Measurements from ENCODE around the gene INPP5A.

INPP5A gene

DNA sequence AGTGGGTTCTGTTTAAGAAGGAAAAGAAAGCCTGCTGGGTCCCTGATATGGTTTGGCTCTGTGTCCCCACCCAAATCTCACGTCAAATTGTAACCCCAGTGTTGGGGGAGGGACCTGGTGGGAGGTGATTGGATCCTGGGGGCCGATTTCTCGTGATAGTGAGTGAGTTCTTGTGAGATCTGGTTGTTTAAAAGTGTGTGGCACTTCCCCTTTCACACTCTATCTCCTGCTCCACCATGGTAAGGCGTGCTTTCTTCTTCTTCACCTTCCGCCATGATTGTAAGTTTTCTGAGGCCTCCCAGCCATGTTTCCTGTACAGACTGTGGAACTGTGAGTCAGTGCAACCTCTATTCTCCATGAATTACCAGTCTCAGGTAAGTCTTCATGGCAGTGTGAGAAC lies 42.6 kb downstream of the INPP5A start:
- DNase-seq (ENCODE audit: low read depth) = no peak

DNA sequence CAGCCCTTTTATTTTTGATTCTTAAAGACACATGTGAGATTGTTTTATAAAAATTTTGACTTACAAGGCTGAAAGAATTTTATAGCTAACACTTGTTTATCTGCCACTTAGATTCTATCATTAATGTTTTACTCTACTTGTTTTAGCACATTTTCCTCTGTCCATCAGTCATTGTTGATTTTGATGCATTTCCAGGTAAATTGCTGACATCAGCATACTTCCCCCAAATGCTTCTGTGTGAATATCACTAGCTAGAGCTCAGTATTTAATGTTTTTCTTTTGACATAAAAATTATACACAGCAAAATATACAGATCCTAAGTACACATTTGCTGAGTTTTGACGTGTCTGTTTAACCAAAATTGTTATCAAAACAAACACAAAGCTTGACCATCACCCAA lies 43.0 kb downstream of the INPP5A start:
- DNase-seq (ENCODE audit: low read depth) = no peak

DNA sequence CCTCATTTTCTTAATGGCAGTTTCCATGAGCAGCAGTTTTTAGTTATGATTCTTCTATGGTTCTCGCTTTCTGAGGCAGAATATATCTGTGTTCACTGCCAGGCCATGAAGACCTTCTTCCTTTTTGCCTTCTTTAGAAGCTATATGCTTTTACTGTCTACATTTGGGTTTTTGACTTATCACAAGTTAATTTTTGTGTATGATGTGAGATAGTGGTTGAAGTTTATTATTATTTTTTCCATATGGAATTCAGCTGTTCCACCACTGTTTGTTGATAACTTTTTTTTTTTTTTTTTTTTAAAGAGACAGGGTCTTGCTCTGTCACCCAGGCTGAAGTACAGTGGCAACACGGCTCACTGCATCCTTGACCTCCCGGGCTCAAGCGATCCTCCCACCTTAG lies 44.5 kb downstream of the INPP5A start:
- DNase-seq (ENCODE audit: low read depth) = no peak

DNA sequence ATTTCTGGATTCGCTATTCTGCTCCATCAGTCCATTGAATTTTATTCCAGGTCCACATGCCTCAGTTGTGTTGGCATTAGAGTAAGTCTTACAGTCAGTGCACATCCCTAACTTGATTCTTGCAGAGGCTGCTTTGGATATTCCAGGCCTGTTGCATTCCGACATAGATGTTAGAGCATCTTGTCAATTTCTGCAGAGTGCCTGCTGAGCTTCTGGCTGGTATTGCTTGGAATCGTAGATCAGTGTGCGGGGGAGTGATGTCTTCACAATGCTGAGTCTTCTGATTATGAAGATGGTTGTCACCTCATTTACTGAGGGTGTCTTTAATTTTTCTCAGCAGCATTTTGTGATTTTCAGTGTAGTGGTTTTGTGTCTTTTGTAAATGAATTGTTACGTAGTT lies 45.2 kb downstream of the INPP5A start:
- DNase-seq (ENCODE audit: low read depth) = no peak

DNA sequence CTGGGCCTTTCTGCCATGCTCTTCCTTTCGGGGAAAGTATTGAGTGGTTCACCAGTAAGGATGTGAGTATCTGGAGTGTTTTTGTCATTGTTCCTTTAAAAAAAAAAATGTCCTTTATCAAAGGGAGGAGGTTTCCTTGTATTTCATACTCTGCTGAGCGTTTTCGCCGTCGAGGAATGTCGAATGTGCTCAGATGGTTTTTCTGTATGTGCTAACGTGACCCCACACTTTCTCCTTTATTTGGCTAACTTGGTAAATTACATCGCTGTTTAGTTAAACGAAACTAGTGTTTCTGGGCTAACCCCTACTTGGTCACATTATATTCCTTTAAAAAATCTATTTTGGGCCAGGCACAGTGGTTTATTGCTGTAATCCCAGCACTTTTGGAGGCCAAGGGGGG lies 45.9 kb downstream of the INPP5A start:
- no peak for DNase-seq (ENCODE audit: low read depth)

DNA sequence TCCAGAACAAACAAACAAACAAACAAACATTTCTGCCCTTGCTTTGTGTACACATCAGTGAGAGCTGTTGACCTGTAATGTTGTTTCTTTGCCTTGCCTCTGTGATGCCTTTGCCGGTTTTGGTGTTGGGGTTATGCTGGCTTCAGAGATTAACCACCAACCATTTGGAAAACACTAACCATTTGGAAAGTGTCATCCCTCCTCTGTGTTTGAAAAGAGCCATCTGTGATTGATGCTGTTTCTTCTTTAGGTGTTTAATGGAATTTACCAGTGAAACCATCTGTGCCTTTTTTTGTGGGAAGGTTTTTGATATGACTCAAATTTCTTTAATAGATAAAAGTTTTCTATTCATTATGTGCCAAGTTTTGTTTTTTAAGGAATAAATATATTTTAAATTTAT lies 46.5 kb downstream of the INPP5A start:
- DNase-seq (ENCODE audit: low read depth) = no peak

DNA sequence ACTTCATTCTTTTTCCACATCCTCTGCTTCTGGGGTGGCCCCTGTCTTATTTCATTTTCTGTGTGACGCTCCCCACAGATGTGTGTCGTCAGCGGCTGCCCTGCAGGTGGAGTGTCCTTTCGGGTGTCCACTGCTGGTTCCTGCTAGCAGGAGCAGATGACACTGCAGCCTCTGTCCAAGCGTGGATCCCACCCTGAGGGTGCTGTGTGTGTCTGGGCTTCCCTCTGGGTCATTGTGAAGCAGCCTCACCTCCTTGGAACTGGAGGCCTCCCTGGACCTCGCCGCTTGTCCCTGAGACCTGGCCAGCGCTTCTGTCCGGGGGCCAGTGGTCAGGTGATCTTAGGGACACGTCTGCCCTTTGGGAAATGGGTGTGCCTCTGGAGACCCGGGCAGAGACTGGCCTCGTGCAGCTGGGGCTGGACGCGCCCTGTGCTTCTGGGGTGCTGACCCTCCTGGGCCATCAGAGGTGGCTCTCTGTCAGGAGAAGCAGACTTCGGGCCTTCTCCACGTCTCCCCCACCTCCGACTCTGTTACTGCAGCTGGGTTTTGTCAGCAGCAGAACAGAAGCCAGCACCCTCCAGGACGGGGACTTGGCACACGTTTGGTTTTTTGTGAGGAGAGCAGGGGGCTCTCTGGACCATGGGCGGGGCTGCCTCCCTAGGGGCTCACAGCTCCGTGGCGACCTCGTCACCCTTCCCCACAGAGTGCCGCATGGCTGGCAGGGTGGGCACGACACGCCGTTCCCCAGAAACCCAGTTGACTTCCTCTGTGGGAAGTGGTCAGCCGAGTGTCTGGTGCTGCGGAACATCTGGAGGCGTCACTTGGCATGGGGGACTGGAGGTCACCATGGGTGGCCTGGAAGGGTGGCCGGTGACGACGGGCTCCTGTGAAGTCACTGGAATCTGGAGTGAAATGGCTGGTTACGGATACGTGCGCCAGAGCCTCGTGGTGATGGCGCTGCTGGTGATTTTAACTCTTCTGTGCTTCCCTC lies 48.4 kb downstream of the INPP5A start:
- no peak for DNase-seq (ENCODE audit: low read depth)

DNA sequence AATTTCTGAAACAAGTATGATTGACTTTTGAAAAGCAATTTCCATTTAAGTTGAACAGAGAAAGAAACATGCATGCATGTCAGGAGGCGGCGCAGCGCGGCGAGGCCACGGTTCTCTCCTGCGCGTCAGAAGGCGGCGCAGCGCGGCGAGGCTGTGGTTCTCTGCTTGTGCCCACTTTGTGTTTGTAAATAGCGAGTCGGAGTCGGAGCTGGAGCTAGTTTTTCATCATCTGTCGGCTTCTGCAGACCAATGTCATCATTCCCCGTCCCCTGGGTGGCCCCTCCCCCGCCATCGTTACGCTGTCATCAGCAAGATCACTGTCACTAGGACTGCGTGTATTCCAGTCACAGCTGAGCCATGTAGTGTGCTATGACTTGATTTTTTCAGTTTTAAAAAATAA lies 49.2 kb downstream of the INPP5A start:
- DNase-seq (ENCODE audit: low read depth) = no peak

DNA sequence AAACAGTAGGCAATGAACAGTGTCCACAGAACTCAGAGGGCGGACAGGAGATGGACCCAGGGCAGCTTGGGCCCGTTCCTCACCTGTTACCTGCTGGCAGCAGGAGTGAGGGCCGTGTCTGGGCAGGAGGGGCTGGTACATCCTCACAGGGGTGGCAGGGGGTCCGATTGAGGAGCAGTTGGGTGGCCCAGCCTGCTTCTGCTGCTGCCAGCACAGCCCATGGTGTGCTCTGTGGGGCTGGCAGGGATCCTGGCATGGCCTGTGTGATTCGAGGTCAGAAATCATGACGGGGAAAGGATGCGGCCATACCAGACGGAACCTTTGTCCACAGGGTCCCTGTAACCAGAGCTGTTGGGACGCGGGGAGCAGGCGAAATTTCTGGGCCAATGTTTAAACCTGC lies 49.6 kb downstream of the INPP5A start:
- DNase-seq (ENCODE audit: low read depth) = no peak

DNA sequence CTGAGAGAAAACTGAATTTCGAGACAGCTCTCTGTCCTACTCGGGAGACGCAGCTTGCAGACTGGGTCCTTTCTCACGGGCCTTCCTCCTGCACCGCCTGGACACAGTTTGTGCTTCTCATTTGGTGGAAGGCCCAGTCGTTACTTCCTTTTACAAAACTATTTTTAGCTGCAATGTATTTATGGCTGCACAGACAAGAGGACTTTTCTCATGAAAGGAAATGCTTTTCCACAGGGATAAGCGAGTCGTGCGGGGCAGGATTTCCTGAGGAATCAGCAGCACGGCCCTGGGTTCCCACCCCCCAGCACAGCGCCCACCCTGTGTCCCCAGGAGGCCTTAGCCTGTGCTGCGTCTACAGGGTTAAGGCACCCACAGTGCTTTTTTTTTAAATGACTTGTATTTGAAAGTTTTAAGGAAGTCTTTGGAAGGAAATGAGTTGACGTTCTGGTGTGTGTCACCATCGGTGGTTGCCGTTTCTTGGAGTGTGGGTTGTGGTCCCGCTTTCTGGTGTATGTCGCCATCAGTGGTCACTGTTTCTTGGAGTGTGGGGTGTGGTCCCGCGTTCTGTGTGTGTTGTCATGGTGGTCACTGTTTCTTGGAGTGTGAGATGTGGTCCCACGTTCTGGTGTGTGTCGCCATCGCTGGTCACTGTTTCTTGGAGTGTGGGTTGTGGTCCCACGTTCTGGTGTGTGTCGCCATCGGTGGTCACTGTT lies 50.9 kb downstream of the INPP5A start:
- no peak for DNase-seq (ENCODE audit: low read depth)

DNA sequence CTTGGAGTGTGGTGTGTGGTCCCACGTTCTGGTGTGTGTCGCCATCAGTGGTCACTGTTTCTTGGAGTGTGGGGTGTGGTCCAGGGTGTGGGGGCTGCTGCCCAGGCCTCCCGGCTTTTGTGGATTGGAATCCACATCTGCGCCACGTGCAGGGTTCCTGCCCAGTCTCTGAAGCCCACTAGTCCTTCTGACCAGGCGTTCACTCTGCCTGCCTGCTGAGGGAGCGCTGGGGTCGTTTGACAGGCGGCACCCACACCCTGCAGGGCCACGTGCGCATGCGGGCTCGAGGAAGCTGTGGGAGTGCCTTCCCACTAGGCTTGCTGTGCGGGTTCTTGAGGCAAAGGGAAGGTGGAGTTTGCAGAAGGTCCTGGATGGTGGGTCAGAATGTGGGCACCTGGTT lies 51.4 kb downstream of the INPP5A start:
- no peak for DNase-seq (ENCODE audit: low read depth)

DNA sequence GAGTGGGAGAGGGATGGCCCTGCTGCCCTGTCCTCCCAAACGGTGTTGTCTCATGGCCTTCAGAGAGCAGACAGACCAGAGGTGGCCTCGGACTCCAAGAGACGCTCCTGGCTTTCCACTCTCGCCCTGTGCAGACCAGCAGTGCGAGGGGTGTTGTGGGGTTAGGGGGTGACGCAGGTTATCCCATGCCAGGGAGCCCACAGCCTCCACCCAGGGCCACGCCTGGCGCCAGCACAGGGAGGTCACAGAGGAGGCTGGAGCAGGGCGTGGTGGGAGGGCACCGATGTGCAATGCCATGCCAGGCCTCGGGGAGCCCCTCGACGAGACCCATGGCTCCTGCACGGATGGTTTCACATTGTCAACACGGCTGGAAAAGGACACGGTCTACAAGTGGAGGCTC lies 52.1 kb downstream of the INPP5A start:
- no peak for DNase-seq (ENCODE audit: low read depth)

DNA sequence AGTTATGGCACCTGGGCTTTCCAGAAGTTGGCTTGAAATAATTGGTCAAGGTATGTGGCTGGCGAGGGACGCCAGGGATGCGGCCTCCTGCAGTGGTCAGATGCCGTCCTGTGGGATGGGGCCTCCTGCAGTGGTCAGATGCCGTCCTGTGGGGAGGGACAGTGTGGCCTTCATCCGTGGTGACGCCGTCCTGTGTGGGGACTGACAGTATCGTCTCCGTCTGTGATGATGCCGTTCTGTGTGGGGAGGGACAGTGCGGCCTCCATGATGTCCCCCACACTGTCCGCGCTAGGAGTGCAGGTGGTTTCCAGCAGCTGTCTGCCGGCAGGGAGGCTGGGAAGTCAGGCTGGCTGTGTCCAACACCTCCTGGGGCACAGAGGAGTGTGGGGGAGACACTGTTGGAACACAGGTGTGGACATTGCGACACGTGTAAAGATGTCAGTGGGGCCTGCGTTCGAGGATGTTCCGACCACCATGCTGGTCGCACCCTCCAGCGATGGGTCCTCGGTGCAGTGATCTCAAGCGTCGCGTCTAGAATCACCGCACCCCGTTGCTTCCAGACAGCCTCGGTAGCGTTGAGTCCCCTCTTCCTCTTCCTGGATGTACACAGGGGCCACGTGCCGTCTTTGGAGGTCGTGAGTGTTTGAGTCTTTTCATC lies 52.6 kb downstream of the INPP5A start:
- no peak for DNase-seq (ENCODE audit: low read depth)

DNA sequence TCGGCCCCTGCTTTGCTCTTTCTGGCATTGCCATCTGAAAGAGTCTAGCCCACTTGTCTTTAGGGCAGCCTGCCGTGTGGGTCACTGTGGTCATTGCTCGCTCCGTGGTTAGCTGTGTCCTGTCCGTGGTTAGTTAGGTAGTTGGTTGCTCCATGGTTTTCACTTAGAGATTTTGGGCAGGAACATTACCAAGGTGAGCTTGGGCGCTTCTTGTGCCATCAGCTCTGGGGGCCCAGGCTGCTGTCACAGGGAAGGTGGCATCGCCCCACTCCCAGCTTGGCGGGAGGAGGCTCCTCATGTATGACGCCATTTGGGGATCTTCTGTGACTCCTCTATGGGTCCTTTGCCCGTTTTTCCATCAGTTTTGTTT lies 53.1 kb downstream of the INPP5A start:
- no peak for DNase-seq (ENCODE audit: low read depth)

DNA sequence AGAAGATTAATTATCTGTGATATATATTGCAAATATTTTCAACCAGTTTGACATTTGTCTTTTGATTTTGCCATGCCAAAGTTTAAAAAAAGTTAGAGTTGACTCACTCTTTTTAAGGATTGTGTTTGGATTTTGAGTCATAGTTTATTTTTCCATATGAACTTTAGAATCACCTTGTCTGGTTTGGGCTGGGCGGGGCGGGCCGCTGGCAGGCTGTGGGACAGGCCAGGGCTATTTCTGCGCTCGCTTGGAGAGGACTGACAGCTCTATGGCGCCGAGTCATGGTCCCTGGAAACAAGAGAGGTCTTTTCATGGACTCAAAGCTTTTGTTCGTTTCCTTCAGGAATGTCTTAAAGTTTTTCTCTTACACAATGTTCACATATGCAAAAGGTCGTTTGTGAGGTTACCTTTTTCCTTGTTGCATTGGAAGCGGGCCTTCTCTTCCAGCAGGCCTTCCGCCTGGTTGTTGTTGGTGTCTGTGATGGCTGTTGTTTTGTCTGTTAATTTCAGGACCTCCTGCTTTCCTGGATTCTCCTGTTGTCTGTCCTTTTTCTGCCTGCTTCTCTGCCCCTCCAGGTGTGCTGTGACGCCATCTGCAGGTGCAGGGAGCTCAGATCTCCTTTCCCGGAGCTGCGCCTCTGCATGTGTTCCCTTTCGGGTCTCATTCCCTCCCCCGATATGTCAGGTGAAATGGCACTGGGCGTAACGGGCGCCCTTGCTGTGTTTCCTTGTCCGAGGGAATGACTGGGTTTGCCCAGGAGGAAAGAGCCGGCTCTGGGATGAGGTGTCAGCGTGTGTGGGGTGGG lies 53.8 kb downstream of the INPP5A start:
- no peak for DNase-seq (ENCODE audit: low read depth)

DNA sequence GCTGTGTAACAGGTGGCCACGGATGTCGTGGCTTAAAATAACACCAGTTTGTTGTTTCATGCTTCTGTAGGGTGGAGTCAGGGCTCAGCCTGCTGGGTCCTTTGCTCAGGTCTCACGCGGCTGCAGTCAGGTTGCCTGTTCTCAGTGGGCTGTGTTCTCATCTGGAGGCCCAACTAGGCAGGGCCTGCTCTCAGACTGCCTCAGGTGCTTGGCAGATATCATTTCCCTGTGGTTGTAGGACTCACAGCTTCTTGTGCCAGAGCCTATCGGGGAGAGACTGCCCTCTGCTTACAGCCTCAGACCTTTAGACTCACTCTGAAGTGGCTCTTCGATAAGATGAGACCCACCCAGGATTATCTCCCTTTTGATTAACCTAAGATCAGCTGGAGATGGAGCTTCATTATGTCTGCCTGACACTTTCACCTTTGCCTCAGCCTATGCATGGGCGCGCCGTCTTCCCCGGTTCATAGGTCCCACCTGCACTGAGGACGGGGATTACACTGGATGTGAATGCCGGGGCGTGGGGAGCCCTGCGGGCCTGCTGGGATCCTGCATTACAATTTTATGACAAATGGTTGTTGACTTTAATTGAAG lies 55.3 kb downstream of the INPP5A start:
- DNase-seq (ENCODE audit: low read depth) = no peak

DNA sequence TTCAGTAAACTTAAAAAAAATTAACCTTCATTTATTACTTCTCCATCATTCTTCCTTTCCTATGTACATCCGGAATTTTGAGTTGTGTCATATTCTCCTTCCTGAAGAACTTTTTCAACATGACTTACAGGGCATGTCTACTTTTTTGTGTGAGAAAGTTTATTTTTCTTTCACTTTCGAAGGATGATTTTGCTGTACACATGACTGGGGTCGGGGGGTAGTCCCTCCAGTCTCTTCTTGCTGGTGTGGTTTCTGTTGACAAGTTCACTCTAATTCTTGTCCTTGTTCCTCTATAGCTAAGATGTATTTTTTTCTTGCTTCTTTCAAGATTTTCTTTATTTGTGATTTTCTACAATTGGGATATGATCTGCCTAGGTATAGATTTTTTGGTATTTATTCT lies 55.8 kb downstream of the INPP5A start:
- no peak for DNase-seq (ENCODE audit: low read depth)

DNA sequence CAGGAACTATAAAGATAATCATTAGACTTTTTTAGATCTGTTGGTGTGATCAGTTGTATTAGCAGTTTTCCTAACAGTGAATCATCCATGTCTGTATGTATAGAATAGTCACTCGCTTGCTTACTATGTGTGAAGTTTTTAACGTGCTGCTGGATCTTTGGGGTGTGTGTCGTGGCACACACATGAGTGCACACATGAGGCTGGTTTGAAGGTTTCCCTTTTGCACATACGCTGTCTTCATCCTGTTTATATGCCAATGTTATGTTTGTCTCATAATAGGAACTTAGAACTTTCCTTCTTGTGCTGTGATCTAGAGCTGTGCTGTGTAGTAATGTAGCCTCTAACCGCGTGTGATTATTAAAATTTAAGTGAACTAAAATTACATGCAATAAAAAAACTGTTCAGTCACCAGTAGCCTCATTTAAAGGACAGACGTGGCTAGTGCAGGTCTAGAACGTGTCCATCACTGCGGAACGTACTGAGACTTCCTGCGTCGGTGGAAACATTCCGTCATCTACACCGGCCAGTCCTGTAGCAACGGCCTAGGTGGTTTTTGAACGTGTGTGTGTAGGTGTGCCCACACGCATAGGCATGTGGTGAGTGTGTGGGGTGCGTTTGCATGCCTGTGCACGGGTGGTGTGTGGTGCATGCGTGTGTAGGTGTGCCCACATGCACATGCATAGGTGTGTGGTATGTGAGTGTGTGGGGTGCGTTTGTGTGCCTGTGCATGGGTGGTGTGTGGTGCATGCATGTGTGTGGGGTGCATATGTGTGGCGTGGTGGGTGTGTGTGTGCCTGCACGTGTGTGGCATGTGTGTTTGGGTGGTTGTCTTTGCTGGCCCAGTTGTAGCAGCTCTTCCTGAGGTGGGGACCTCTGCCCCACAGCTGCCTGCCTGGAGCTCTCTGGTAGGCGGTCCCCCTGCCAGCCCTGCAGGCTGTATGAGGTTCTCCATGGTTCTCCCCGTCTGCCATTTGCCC lies 56.6 kb downstream of the INPP5A start:
- DNase-seq (ENCODE audit: low read depth) = no peak

DNA sequence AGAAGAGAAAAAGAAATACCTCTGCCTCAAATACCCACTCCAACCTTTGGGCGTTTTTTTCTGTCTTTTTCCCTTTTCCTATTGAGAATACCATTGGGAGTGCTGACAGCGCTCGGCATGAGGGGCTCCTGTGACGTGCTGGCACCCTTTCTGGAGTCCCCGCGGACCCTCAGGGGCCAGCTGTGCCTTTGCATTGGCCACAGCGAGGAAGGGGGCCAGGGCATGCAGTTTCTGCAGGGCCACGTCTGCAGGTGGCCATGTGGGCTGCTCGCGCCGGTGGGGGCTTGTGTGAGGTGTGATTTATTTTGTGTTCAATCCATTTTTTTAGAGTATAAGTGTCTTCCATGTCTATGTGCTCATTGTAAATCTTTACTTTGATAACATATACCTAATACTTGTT lies 57.4 kb downstream of the INPP5A start:
- no peak for DNase-seq (ENCODE audit: low read depth)

DNA sequence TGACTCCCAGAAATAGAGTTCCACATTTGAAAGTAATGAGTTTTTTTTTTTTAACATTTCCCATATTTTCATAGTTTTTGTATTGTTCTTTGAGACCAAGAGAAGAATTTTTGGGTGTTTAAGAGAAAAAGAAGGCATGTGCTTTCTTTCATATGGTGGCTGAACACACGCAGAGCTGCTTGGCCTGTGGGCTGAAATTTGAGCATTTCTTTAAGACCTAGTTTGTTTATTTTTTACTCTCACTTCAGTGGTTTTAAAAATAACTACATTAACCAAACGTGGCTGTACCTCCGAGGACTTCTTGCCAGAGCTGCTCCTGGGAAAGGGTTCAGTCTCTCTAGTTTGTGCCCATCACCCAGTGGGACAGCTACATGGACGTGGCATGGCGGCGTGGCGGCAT lies 58.3 kb downstream of the INPP5A start:
- DNase-seq (ENCODE audit: low read depth) = no peak
